ENCODE results near the gene PTPN4.
"Not testable (repeated sequence)": the region's sequence is repeated elsewhere in the genome, so short reads cannot be mapped to it uniquely, and the experiment has no call there.

The PTPN4 gene

DNA sequence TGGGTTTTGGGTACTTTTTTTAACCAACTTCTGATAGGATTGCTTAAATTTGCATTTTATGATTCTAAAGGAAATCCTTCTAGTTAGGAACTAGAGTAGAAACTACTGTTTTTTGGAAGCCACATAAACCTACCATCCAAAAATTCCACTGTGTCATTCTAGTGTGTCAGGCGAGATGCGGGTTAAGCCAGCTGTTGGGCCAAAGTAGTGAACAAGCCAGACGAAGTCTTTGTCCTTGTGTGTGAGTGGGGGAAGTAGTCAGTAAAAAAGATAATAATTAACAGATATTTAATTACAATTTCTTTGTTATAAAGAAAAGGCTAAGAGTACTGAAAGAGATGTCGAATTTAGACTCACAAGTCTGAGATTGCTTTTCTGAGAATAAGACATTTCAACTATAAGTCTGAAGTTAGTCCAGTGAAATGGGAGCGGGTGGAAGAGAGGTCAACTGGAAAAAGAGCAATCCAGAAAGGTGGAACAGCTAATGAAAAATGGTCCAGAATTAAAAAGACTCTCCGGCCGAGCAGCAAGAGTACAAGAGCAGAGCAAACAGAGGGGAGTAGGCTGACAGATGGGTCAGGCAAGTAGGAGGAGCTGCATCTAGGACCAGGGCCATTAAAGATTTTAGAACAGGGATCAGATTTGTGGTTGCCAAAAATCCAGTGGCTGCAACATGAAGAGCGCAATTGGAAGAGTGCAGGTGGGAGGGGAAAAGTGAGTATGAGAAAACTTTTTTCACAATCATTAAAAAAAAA, 254.7 kb downstream of the PTPN4 start:
- DNase-seq (ENCODE audit: low read depth in 2 of 2) = no peak

DNA sequence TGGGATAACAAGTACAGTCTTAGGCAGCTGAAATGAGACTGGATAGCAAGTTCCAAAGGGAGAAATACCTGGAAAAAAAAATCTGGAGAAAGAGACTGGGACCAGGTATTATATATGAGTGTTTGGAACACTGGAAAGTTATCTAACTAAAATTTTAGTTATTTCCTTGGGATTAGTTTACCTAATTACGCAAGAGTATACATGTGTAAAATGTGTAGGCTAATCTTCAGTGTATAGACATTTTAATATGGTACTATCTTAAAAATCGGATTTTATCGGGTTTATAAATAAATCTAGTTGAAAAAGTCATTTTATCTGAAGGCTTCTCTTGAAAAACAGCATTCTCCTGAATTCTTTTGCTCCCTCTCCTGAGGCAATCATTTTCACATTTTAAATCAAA, 257.1 kb downstream of the PTPN4 start:
- DNase-seq (ENCODE audit: low read depth in 2 of 2) = no peak

DNA sequence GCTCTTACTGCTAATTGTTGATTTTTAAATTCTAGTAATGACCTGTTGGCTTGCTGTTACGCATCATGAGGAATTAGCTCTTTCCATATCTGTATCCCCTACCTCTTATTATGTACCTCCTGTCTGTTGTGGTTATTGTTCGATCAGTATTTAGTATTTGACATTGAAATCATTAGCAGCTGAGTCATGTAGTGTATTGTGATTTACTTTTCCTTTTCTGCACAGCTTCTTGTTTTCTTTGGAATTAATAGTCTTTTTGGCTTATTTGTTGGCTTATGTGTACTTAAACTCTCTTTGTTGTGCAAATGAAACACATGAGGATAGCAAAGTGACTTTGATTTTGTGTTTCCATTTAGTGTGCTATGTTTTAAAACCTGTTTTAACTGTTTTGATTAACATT, 257.5 kb downstream of the PTPN4 start:
- no peak for DNase-seq (ENCODE audit: low read depth in 2 of 2)

DNA sequence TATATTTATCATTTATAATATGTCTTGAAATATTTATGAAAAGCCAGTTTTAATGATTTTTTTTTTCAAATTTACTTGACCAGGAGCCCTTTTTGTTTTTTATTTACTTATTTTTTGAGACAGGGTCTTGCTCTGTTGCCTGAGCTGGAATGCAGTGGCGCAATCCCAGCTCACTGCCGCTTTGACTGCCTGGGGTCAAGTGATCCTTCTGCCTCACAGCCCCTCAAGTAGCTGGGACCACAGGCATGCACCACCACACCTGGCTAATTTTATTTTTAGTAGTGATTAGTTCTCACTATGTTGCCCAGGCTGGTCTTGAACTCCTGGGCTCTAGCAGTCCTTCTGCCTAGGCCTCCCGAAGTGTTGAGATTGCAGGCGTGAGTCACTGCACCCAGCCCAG, 258.8 kb downstream of the PTPN4 start:
- DNase-seq (ENCODE audit: low read depth in 2 of 2) = no peak

DNA sequence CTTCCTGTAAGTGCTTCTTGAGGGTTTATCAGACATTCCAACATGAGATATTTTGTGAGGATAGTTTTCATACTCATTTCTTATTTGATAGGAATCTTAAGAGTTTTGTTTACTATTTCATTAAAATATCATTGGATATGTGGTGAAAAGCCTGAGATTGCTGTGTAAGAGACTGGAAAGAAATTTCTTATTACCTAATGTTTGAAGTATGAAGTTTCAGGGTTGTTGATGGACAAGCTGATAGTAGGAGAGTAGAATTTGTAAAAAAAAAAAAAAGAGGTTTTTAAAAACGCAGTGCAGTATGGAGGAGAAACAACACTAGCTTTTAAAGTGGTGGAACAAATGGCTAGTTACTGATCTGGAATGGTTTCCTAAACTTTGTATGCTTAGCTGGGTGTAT, 260.8 kb downstream of the PTPN4 start:
- no peak for DNase-seq (ENCODE audit: low read depth in 2 of 2)

DNA sequence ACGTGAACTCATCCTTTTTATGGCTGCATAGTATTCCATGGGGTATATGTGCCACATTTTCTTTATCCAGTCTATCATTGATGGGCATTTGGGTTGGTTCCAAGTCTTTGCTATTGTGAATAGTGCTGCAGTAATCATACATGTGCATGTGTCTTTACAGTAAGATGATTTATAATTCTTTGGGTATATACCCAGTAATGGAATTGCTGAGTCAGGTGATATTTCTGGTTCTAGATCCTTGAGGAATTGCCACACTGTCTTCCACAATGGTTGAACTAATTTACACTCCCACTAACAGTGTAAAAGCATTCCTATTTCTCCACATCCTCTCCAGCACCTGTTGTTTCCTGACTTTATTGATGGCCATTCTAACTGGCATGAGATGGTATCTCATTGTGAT, 262.8 kb downstream of the PTPN4 start:
- DNase-seq (ENCODE audit: low read depth in 2 of 2) = not testable (repeated sequence)

DNA sequence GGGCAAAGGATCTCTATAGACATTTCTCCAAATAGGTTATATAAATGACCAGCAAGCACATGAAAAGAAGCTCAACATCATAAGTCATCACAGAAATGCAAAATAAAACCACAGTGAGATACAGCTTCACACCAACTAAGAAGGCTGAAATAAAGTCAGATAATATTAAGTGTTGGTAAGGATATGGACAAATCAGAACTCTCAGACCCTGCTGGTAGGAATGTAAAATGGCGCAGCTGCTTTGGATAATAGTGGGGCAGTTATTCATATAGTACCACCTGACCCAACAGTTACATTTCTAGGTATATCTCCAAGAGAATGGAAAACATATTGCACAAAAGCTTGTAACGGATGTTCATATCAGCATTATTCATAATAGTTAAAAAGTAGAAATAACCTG, 267.2 kb downstream of the PTPN4 start:
- no peak for DNase-seq (ENCODE audit: low read depth in 2 of 2)

DNA sequence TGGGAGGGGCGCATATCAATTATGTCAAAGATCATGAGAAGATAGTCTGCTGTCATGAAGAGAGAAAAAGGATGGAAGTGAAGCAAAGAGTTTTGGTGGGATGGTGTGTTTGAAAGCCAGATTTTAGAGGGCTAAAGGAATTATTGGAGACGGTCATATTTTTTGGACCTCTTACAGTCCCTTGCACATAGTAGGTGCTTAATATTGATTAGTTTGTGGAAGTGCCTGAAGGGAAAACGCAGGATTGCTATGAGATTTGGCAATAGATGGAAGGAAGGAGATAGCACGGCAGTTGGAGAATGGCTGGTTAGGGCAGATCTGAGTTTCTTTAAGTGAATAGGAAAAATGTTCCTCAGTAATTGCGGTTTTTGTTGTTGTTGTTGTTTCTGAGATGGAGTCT, 269.1 kb downstream of the PTPN4 start:
- no peak for DNase-seq (ENCODE audit: low read depth in 2 of 2)

DNA sequence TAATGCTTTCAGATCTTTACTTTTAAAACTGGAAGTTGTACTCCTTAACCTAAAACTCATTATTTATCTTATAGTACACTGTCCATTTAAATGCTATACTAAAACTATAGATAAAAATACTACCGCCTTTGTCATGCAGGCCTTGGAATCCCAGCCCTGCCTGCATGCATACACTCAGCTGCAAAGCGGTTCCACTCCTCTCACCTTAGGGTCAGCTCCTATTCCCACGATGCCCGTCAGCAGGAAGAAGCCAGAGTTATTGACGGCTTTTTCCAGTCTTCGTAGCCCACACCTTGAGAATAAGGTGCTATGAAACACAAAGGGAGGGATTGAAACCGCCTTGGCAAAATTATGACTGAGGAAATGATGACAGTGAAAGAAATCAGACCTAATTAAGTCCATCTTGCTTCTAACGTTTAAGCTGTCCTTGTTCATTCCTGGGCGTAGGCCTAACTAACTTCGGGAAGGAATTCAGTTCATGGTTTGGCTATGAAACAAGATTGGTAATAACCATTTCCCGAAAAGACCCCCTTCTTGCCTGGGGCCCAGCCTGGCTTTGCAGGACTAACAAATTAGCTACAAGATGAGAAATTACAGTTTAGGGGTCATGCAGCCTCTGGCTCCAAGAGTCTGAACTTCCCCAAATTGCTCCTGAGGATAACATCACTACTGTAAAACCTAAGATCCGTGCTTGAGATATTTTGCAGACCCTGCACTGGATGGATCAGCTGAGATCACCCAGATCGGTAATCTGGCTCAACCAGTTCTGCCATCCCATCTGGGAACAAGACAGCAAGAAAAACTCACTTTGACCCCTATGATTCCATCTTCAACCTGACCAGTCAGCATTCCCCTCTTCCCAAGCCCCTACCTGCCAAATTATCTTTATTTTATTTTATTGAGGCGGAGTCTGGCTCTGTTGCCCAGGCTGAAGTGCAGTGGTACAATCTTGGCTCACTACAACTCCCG, 270.2 kb downstream of the PTPN4 start:
- DNase-seq (ENCODE audit: low read depth in 2 of 2) = no peak

DNA sequence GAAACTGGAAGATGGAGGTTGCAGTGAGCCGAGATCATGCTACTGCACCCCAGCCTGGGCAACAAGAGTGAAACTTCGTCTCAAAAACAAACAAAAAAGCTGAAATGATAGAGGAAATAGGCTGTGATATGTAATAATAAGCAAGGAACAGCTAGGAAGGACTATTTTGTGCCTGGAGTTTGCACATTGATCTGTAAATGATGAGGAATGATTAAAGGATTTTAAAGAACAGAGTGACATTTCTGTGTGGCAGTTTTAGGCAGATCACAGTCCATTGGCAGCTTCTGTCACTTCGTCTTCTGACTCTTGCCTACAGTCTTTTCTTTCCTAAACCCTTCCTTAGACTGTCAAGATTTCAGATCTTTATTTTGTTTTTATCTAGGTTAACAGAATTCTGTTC, 272.6 kb downstream of the PTPN4 start:
- no peak for DNase-seq (ENCODE audit: low read depth in 2 of 2)
